ENCODE measurements around the gene ELFN2.
"Not testable (repeated sequence)": the region's sequence is repeated elsewhere in the genome, so short reads cannot be mapped to it uniquely, and the experiment has no call there.

ELFN2 gene

DNA sequence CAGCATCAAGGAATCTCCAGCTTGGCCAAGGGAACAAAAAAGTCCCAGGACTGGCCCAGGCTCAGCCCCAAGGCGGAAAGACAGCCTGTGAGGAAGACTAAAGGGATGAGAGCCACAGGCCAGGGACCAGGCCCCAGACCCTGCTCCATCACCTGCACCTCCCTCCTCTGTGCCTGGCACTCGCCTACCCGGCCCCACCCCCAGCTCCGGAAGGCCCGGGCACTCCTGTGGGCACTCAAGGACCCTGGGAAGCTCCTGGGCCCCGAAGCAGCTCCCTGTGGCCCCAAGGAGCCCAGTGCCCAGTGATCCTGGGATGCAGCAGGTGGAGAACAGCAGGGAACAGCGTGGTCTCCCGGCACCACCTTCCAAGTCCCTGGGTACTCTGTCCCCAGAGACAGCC, 18.2 kb downstream of the ELFN2 start:
- DNase-seq: no peak

DNA sequence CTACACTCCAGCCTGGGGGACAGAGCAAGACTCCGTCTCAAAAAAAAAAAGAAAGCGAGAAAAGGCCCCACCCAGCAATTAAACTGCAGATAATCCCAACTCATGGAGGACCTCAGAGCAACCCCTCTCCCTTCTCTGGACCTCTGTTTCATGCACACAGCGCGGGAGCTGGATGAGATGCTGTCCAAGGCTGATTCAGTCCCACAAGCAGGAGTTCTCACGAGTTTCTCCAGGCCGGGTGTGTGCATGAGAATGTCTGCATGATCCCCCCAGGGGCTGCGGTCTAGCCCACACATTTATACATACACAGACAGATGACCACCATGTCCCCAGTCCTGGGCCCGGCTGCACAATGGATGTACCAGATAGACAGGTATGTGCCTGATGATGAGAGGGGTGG, 19.4 kb downstream of the ELFN2 start:
- no peak for DNase-seq

DNA sequence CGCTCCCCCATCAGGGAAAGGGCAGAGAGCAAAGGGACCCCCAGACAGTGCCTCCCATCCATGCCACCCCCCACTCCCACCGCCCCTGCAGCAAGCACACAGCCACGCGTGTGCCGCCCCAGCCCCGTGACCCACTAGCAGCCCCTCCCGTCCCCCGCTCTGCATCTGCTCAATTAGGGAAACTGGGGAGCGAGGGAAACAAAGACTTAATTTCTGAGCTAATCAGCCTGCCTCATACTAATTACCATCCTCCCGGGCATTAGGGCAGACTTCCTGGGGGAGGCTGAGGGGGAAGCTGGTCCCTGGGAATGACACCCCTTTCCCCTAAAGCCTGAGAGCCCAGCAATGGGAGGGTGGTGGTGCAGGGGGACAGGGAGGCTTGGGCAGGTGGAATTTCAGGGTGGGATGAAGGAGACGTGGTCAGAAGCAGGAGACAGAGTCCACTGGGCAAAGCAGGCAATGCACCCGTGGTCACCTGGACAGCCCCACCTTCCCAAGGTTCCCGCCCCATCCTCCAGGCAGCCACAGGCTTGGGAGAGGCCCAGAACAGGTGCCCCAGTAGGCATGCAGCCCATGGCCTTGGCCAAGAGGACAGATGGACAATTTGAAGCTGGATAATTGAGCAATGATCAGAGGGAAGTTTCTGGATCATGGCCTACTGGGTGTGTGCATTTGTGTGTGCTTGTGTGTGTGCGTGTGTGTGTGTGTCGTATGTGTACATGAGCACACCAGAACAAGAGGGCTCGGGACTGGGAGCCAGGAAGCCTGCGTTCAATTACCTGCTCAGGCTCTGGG, 20.6 kb downstream of the ELFN2 start:
- DNase-seq: no peak

DNA sequence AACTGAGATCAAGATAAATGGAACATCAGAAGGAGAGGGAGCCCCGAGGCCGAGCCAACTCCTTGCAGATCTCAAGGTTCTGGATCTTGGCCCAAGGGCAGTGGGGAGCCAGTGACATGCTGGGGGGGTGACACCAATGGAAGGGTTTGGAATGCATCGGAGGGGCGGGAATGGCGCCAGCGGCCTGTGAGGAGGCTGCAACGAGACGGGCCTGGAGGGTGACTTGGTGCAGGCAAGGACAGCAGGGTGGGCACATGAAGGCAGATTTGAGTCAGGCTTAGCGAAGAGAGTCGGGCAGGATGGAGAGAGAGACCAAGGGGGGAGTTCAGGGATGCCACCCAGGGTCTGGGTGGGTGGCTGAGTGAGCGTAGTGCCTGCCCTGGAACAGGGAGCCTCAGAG, 23.2 kb downstream of the ELFN2 start:
- DNase-seq: no peak

DNA sequence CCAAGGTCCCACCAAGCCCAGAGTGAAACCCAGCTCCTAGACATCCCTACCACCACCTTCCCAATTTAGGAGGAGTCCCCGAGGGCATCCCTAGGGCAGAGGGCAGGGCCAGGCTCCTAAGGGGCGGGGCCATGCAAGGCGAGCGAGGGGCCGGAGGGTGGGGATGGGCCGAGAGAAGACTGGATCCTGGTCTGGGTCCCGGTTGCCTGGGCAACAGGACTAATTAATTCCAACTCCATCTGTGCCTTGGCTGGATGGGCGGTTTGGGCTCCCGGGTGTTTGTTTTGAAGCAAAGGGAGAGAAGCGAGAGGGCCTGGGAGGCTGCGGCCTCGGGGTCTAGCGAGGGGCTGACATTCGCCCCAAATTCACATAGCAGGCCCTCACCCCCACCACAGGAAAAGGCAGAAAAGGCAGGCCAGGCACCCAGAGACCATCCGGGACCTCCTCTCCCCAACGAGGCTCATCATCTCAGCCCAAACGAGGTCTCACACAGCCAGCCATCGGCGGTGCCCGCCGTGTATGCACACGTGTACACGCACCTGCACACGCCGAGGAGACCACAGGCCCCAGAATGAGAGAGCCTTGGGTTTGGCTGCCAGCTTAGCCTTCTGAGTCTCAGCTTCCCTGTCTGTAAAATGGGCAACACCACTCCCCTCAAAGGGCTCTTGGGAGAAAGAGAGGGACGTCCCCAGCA, 23.9 kb downstream of the ELFN2 start:
- DNase-seq: no peak

DNA sequence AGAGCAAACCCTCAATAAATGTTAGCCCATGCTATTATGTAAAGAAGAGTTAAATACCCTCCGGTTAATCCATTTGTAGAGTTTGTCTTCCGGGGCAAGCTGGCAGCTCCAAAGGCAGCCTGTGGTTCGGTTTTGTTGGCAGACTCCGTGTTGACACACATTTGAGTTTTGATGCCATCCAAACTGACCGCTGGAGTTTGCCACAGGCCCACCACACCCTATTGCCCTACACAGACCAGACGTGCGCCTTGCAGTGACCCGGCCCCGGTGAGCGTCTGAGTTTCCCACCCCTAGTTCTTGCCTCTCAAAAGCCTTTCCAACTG, 25.1 kb downstream of the ELFN2 start:
- no peak for DNase-seq

DNA sequence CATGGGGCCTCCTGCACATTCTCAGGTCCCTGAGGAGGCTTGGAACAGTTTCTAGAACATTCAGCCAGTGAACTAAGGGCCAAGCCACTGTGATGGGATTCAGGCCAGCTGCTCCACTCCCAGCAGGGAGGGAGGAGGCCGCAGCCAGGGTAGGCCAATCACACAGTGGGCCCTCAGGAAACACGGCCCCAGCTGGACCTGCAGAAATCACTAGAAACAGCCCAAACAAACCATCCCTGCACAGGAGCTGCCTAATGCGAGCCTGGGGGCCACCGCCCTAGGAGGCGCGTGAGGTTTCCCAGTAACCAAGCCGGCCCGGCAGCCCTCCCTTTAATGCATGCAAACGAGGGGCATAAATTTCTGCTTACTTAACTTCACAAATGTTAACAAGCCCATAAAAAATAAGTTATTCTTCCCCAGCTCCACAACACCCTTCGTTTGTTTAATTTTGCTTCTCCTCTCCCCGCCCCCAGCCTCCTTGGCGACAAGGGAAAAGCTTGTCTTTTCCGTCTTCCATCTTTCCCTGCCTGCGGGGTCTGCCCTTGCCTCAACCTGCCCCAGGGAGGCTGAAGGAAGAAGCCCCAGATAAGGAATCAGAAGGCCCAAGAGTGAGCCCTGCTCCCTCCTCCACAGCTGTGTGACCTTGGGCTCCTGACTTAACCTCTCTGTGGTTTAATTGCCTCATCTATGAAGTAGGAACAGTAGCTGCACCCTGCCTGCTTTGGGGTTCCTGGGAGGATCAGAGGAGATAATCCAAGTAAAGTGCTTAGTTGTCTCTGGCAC, 25.7 kb downstream of the ELFN2 start:
- DNase-seq: no peak

DNA sequence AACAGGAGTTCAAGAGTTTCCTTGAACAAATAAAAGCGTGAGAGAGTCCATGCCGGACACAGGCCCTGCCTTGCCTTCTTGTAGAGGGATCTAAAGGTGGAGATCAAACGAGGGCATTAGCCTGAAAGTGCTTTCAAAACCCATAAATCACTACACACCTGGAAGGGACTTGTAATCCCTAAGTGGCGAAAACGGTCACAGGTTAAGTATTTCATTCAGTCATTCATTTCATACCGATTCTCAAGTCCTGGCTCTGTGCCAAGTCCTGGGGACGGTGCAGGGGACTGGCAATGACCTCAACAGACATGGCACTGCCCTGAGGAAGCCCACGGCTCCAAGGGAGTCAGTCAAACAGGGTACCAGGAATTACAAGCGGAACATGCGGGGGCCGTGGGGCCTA, 26.6 kb downstream of the ELFN2 start:
- DNase-seq: no peak

DNA sequence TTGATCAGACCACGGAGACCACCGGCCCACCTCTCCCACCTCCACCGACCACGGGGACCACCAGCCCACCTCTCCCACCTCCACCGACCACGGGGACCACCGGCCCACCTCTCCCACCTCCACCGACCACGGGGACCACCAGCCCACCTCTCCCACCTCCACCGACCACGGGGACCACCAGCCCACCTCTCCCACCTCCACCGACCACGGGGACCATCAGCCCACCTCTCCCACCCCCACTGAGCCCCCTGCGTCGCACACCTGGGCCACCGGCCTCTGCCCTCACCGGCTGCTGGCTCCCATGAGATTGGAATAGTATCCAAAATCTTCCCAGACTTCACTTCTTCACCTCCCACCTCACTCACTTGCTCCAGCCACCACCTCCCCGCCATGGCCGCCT, 27.8 kb downstream of the ELFN2 start:
- DNase-seq: not testable (repeated sequence)

DNA sequence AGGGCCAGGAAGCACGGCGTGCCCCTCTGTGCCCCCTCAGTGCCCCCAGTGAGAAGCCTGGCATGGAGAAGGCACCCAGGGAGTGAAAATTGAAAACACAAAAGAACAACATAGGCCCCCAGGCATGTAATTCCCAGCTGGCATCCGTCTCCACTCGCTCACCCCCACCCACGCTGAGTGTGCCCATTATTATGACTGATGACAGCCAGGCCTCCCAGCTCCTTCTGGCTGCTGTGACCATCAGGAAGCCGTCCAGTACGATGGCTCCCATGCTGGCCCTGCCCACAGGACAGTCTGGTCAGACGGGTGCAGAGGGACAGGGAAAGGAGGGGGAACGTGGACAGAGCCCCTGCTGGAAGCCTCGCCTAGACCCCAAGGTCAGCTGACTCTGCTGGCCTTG, 30.1 kb downstream of the ELFN2 start:
- no peak for DNase-seq

DNA sequence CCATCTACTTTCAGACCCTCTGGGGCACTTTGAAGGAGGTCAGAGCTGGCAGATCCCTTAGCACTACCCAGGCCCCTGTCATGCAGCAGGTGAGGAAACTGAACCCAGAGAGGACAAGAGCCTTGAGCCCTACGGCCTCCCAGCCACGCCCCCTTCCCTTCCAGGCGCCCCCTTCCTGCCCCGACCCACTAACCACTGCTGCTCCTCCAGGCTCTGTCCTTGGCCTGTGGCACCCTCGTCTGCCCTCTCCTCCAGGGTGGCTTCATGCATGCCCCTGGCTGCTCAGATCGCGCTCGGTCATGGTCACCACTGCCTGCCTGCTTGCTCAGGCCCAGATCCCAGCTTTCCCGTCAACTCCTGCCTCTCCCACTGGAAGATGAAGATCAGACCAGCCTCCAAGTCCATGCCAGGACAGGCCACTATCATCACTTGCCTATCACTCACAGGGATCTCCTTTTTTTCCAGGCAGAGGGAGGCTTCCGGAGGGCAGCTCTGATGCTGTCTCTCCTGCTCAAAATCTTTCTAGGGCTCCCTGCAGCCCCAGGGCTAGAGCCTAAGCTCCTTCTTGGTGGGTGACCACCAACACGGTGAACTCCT, 30.7 kb downstream of the ELFN2 start:
- DNase-seq: no peak

DNA sequence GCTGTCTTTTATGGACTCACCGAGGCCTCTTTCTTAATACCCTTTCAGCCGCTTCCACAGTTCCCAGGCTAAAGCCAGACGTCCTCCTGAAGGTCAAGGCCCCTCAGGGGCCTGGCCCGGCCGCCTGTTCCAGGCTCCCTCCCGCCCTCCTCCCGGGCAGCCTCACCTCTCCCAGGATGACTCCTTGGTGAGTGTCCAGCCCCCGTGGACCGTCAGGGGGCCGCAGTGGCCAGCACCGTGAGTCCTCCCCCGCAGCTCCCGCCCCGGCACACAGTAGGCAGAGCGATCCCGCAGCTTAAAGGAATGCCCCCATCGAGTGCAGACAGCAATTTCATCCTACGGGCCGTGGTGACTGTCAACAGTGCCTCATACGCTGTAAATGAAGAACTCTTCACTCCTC, 32.9 kb downstream of the ELFN2 start:
- DNase-seq: no peak

DNA sequence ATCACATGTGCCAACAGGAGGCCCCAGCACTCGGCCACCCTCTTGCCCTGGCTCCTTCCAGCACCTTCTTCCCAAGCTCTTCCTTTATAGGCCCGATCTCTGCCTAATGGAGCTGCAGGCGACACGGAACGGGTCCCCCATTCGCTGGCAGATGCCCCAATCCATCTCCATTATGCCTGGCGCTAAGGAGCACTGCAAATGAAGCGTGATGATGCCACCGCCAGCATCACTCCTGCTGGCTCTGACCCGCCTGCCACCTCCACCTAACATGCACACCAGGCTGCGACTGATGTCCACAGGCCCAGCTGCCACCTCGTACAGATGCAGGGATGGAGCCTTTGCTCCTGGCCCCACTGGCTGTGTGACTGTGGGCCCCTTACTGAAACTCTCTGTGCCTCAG, 33.5 kb downstream of the ELFN2 start:
- no peak for DNase-seq

DNA sequence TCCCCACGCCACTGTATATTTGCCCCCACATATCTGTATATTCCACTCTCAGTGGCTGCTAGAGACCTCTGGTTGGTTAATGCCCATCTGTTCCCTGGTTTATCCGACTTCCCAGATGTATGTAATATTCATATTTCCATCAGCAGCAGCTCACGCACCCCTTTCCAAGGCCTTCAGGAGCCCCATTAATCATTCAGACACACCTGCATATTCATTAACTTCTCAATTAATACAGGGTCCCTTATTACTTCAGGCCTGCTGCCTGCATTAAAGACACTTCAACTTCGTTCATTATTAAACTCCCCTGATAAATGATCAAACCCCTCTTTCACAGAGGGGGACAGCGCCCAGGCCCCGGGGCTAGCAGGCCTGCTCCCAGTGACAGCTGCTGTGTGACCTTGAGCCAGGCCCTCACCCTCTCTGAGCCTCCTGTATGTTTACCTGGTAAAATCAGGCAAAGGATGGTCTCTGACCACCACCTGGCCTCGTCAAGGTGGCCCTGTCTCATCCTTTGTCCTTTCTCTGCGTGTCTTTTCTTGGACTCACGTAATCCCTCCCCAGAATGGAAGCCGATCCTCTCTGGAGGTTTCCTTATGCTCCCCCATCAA, 34.5 kb downstream of the ELFN2 start:
- DNase-seq: no peak

DNA sequence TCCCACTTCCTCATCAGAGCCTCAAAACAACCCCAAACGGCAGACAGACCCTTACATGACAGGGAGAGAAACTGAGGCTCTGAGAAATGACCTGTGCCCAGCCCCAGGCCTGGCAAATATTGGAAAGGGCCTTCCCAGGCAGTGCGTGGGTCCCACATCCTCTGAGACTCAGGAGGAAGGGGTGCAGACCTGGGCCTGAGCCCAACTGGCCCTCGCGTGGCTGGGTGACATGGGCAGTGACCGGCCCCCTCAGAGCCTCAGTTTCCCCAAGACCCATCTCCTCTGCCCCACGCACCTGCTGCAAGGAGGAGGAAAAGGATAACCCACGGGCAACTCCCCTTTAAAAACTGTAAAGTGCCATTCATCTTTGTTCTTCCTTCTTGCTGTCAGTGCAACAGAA, 35.6 kb downstream of the ELFN2 start:
- no peak for DNase-seq

DNA sequence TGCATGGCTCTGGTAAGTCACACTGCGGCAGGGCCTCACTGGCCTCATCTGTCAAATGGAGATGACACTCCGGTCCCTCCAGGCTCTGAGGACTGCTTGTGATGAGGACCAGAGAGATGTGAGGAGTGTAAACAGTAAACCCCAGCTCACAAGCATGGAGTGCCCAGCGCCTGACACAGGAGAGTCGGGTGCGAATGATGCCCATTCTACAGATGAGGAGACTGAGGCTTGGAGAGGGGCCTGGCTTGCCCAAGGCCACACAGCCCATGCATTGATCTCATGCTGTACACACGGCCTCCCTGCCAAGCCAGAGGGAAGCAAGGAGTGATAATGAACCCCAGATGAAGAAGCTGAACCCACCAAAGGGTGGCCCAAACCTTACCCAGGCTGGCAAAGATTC, 37.2 kb downstream of the ELFN2 start:
- DNase-seq: no peak

DNA sequence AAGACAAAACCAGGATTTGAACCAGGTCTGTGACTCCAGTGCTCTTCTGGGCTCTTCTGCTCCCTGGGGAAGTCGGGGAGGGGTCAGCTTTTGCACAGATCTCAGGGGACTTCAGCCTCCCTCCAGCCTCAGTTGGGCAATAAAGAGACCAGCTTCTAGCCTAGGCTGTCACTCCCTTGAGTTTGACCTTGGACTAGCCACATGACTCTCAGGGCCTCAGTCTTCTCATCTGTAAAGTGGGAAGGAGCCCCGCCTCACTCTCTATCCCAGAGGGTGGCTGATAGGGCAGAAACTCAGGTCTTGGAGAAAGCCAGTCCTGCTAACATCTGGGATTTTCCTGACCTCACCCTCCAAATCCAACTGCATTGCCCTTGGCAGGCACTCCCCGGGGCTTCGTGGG, 38.7 kb downstream of the ELFN2 start:
- no peak for DNase-seq

DNA sequence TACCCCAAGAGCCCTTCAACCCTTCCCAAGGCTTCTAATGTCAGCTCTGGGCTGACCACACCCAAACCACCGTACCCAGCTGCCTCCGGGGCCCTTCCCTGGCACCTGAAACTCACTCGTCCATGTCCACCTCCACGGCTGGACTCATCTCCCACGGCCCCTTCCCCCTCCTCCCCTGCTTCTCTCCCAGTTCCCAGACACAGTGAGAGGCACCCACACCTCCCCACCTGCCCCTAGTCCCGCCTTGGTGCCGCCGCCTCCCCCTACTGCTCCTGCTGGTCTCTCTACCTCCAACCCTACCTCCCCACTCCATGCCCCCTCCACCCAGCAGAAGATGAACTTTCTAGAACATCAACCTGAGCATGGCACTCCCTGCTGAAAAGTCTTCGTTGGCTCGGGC, 39.5 kb downstream of the ELFN2 start:
- DNase-seq: no peak

DNA sequence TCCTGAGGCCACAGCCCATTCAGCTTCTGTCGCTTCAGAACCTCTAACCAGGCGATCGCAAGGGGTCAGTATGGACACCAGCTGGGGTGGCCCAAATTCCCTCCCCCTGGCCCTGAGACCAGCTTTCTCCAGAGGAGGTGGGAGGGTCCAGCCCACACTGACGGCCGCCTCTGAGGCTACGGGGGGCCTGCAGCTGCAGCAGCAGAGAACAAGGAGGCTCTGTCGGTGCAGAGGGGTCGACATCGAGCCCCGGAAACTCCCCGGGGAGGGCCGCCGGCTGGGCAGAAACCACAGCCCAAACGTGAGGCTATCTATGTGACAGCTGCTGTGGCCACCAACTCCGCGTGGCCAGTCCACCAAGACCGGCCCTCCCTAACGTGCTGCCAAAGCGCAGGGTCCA, 40.8 kb downstream of the ELFN2 start:
- no peak for DNase-seq

DNA sequence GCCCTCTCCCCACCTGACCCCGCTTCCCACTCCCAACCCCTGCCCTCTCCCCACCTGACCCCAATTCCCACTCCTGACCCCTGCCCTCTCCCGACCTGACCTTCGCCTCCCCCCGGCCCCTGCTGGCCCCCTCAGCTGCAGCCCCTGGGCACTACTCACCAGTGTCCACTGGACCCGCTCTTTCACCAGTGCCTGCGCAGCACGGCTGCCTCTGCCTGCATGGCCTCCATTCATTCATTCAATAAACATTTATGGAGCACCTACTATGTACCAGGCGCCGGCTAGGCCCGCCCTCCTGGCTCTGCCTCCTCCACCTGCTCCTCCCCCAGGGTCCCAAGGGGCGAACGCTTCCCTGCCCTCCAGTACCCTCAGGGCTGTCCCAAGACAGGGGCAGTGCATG, 42.6 kb downstream of the ELFN2 start:
- DNase-seq: no peak

DNA sequence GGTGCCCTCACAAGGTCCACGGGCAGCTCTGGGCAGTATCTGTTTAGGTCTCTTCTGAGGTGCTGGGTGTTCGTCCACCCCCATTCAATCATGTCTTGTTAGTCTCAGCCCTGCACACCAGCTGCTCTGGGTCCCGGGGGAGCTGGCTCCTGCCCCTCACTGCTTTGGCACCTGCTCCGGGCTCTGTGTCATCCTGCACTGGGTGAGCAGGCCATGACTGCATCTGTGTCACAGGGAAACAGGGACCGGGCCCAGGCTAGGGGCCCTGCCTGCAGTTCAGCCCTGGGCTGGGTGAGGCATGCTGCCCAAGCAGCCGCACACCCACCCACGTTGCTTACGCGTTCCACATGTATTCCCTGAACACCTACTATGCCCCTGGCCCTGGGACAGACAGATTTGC, 43.9 kb downstream of the ELFN2 start:
- DNase-seq: no peak

DNA sequence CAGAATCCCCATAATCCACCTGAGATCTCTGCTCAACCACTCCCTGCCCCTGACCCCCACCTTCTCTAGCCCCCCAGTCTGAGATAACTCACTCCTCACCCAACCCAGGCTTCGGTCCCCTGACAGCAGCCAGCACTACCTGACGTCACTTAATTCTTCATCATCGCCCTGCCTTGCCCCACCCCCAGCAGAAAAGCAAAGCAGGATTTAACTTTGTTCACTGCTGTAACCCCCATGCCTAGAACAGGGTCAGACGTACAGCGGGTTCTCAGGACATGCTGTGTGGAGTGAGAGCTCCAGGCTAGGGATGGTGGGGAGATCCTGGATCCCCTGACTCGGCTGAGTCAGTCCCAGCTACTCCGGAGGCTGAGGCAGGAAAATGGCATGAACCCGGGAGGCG, 45.8 kb downstream of the ELFN2 start:
- DNase-seq: no peak

DNA sequence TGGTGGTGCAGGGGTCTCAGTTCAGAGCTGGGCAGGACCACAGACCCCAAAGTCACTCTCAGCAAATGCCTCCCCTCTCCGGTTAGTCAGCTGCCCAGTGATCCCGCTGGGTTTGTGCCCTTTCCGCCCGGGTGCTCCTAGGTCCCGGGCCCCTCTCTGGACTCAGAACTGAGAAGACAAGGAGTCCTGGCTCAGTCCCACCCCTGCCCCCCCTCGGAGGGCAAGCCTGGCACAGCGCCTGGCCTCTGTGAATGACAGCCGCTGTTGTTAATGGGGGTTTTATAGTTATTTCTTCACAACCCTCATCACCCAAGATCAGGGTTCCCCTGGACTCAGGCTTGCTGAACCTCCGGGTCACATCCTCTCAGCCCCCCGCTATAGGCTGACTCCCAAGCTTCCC, 47.6 kb downstream of the ELFN2 start:
- DNase-seq: no peak
